Measurements from ENCODE around the gene NSMF.

NSMF gene

DNA sequence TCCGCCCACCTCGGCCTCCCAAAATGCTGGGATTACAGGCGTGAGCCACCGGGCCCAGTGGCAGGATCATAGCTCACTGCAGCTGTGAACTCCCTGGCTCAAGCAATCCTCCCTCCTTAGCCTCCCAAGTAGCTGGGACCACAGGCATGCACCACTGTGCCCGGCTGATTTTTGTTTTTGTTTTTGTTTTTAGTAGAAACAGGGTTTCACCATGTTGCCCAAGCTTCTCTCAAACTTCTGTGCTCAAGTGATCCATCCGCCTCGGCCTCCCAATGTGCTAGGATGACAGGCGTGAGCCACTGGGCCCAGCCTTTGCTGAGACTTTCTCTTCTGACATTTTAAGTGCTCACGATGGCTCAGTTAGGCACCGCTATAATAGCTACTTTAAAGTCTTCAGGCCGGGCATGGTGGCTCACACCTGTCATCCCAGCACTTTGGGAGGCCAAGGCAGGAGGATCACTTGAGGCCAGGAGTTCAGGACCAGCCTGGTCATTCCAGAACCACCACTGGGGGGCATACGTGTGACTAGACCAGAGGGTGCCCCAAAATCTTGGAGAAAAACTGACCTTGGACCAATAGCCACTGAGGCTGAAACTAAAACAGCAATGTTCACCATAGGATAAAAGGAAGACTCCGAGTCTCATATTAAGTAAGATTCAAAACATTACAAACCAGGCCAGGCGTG, 14.9 kb downstream of the NSMF start:
- DNase-seq: no peak

DNA sequence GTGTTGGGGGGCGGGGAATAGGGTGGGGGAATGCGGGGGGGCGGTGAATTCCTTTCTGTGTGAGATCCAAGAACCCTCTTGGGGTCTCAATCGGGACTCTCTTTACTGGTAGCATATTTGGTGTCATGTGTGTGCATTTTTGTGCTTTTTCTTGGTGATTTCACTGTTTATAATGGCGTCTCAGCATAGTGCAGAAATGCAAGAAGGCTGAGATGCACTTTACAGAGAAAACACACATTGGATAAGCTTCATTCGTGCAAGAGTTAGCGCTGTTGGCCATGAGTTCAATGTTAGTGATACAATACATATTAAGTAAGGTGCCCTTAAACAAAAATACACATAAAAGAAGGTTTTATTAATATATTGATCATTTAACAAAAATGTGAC, 17.2 kb downstream of the NSMF start:
- DNase-seq: no peak

- DNase-seq: peak in 1 of 6 experiments; percentile 30
Observed at GRCh38 chr9:137441289-137441934, 17.7 kb downstream of the NSMF start, which contains the start of gene ENTPD8. ENTPD8 (minus strand) TSS chr9:137441357; CDS start chr9:137438285, 3,072 bp downstream.

GRCh38 chr9:137439158-137439714, 19.9 kb downstream of the NSMF start:
- no peak for DNase-seq

DNA sequence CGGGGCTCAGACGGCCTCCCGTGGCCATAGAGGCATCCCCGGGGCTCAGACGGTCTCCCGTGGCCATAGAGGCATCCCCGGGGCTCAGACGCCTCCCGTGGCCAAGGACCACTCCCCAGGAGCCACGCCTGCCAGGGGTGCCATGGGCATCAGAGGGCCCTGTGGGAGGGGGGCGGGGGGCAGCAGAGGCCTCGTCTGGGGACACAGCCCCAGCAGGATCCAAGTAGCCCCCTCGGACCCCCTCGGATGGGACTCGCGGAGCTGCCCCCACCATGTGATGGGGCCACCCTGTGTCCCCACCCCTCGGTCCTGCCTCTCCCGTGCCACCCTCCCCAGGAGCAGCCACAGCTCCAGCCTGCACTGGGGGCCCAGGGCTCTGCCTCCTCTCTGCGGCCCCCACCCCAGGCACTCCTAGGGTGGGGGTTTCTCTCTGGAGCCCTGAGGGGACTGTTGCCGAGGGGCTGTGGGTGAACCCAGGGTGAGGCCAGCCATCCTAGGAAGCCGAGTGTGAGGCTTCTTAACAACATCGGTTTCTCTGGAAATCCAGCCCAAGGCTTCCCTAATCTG, 20.5 kb downstream of the NSMF start:
- no peak for DNase-seq

- no peak for DNase-seq
Observed at GRCh38 chr9:137437691-137438590, 21.2 kb downstream of the NSMF start.

- DNase-seq: no peak
Observed at GRCh38 chr9:137436761-137437600, 22.2 kb downstream of the NSMF start.

GRCh38 chr9:137435980-137436760, 23.0 kb downstream of the NSMF start:
- no peak for DNase-seq

- no peak for DNase-seq
Observed at GRCh38 chr9:137435381-137435891, 23.7 kb downstream of the NSMF start.

DNA sequence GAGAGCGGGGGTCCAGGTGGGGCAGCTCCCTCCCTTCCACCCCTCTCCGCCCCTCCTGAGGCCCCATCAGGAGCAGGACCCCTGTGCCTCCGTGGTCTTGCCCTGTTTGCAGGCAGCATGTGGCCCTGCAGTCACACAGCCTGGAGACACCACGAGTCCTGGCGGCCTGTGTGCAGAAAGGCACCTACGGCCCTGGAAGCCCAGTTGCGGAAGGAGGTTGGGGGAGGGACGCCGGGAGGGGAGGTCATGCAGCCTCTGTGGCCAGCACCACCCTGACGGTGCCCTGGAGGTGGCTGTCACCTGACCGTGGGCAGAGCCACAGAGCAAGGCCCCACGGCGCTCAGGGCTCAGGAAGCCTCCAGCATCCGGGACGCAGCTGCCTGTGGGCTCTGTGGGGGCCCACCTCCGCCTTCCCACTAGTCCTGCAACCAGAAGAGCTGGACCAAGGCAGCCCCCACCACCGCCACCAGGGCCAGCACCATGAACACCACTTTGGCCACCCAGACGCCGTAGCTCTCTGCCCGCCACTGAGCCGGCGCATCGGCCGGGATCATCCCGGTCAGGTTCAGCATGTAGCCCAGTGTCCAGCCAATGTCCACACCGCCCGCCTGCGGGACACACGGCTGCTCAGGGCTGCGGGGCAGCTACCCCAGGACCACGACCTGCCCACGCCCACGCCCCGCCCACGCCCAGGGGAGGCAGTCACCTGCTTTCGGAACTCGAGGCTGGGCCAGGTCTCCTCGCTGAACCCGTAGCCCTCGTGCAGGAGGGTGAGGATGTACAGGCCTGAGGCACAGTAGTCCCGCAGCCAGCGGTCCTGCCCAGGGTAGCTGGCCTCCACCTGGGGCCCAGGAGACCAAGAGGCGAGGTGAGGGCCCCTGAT, 24.4 kb downstream of the NSMF start:
- DNase-seq: no peak

- DNase-seq: no peak
Observed at GRCh38 chr9:137433916-137434431, 25.2 kb downstream of the NSMF start.

DNA sequence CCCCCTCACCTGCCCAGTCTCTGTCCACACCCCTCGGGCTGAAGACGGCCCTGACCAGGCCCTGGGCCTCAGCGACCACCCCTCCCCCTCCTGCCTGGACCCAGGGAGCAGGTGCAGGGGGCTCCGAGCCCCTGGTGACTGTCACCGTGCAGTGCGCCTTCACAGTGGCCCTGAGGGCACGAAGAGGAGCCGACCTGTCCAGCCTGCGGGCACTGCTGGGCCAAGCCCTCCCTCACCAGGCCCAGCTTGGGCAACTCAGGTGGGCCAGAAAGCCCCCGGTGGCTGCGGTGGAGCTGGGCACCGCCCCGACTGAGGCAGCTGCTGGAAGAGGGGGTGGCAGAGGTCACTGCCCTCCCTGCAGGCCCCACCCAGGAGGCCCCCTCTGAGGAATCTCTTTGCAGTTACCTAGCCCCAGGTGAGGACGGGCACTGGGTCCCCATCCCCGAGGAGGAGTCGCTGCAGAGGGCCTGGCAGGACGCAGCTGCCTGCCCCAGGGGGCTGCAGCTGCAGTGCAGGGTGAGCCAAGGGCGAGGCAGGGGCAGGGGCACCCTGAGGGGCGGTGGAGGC, 25.7 kb downstream of the NSMF start:
- DNase-seq: no peak

DNA sequence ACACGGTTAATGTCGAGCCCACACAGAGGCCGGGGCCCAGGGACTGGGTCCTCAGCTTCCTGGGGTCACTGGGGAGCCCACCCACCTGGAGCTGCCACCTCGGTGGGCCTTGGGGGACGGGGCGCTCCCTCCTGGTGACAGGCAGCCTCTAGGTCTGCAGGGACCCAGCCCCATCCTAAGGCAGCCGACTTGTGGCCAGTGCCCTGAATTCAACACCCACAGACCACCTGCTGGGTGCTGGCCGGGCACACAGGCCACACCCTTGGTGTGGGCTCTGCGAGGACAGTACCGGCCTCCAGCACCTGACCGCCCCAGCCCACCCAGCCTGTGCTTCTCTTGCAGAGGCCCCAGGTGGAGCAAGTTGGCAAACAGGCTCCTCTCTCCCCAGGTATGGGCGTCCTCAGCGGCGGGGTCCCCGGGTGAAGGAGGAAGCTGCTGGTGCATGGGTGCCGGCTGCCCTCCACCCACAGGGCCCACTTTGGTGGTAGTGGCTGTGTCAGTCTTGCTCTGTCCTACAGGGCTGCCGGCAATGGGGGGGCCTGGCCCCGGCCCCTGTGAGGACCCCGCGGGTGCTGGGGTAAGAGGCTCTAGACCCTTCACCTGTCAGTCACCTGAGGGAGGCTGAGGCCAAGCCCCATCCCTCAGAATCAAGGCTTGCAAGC, 26.3 kb downstream of the NSMF start:
- no peak for DNase-seq

GRCh38 chr9:137431416-137431931, 27.7 kb downstream of the NSMF start:
- DNase-seq: no peak

DNA sequence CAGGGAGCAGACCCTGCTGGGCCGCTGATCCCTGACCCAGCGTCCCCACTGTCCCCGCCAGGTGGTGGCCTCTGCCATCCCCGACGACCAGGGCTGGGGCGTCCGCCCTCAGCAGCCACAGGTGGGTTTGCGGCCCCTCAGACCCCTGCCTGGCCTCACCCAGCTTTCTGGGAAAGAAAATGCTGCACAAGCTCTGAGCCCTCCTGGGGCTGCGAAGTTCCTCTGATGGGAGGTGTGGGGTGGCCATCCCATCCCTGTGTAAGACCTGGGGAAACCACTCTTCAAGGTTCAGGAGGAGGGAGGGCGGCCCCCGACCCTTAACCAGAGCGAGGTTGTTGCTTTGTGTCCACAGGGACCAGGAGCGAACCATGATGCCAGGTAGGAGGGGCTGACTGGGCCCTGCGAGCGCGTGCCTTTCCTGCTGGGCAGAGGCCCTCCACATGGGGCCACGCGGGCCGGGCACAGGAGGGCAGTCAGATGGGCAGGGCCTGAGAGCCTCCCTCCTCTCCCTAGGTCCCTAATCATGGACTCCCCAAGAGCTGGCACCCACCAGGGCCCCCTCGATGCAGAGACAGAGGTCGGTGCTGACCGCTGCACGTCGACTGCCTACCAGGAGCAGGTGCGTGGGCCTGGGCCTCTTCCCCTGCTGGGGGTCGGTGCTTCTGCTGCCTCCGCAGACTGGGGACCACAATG, 28.3 kb downstream of the NSMF start:
- DNase-seq: no peak

- DNase-seq: no peak
Observed at GRCh38 chr9:137429974-137430722, 29.0 kb downstream of the NSMF start.

DNA sequence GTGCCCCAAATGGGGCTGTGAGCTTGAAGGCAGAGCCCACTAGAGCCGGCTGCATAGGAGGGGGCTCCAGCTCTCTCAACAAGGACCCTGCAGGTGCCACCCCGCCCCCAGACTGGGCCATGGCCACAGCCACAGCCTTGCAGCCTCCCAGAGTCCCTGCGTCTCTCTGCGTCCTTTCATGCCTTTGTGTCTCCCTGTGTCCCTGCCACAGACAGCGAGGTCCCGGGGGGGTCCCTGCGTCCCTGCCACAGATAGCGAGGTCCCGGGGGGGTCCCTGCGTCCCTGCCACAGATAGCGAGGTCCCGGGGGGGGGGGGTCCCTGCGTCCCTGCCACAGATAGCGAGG, 29.6 kb downstream of the NSMF start:
- DNase-seq: no peak
